Measurements from ENCODE around the gene RGS9BP. TPM values are rescaled to one million over a fixed set of nuclear protein-coding genes. Genes with fewer than 3 reads are reported as not detected.
"Not testable (repeated sequence)": the region's sequence is repeated elsewhere in the genome, so short reads cannot be mapped to it uniquely, and the experiment has no call there.

RGS9BP gene
- total RNA-seq, 1 donor from 2014 or later = not detected

- H3K4me1 ChIP-seq = no peaks in the 10 kb centered on the region
- TF ChIP-seq CTCF (IDR thresholded peaks at IDR 0.05) = no peak
These were observed 26.4 kb downstream of the RGS9BP start for GRCh38 chr19:32702010-32702409.

GRCh38 chr19:32704006-32704405, 28.4 kb downstream of the RGS9BP start:
- H3K4me1 ChIP-seq; H3K4me3 ChIP-seq; DNase-seq (ENCODE audit: low spot score in 2 of 2); H3K27ac ChIP-seq; intact Hi-C loops (cut with DNase I); H3K27me3 ChIP-seq: not testable (repeated sequence)
- Histone ChIP-seq H3K9me3 (peaks cover 4 to 19% of the 10 kb centered on the region in 2 donors), H3K36me3 (peaks cover 4 to 22% of the 10 kb centered on the region in 2 donors)

More at GRCh38 chr19:32702010-32702409, 26.4 kb downstream of the RGS9BP start:
- Histone ChIP-seq H3K9me3 (peaks cover 4 to 19% of the 10 kb centered on the region in 2 donors), H3K36me3 (peaks cover 10 to 29% of the 10 kb centered on the region in 2 donors), H3K4me3 (no peak overlapping the region), H3K27ac (no peak overlapping the region), H3K27me3 (no peaks in the 10 kb centered on the region)
- intact Hi-C loops (cut with DNase I) = no loop called here
- no peak for DNase-seq (ENCODE audit: low spot score in 2 of 2)

- Histone ChIP-seq H3K4me1 (no peaks in the 10 kb centered on the region), H3K4me3 (no peak overlapping the region), H3K9me3 (peaks cover 4 to 15% of the 10 kb centered on the region in 2 donors), H3K36me3 (peaks cover 32 to 36% of the 10 kb centered on the region in 2 donors), H3K27me3 (no peaks in the 10 kb centered on the region), H3K27ac (no peak overlapping the region)
- TF ChIP-seq CTCF (IDR thresholded peaks at IDR 0.05) = no peak
- intact Hi-C loops (cut with DNase I) = no loop called here
- DNase-seq (ENCODE audit: low spot score in 2 of 2) = no peak
These were observed 32.8 kb downstream of the RGS9BP start for GRCh38 chr19:32708457-32708856.

GRCh38 chr19:32709032-32709431, 33.4 kb downstream of the RGS9BP start:
- Histone ChIP-seq H3K4me1 (no peaks in the 10 kb centered on the region), H3K36me3 (peaks cover 32 to 40% of the 10 kb centered on the region in 2 donors), H3K27ac (no peak overlapping the region), H3K27me3 (no peaks in the 10 kb centered on the region), H3K4me3 (no peak overlapping the region), H3K9me3 (peaks cover 0 to 10% of the 10 kb centered on the region in 2 donors)
- intact Hi-C loops (cut with DNase I) = no loop called here
- no peak for TF ChIP-seq CTCF (IDR thresholded peaks at IDR 0.05)
- DNase-seq (ENCODE audit: low spot score in 2 of 2) = no peak

GRCh38 chr19:32711747-32712146, 36.1 kb downstream of the RGS9BP start:
- H3K36me3 ChIP-seq = peaks cover 28 to 39% of the 10 kb centered on the region in 2 donors
- no peak for TF ChIP-seq CTCF (IDR thresholded peaks at IDR 0.05)
- intact Hi-C loops (cut with DNase I) = no loop called here

GRCh38 chr19:32716203-32716602, 40.6 kb downstream of the RGS9BP start:
- H3K9me3 ChIP-seq; H3K4me1 ChIP-seq; intact Hi-C loops (cut with DNase I); H3K27ac ChIP-seq; H3K27me3 ChIP-seq; DNase-seq (ENCODE audit: low spot score in 2 of 2); H3K4me3 ChIP-seq: not testable (repeated sequence)
- peaks cover 13 to 33% of the 10 kb centered on the region in 2 donors for H3K36me3 ChIP-seq

More at GRCh38 chr19:32711747-32712146, 36.1 kb downstream of the RGS9BP start:
- Histone ChIP-seq H3K9me3 (no peaks in the 10 kb centered on the region), H3K27me3 (no peaks in the 10 kb centered on the region), H3K4me3 (no peak overlapping the region), H3K4me1 (no peaks in the 10 kb centered on the region), H3K27ac (no peak overlapping the region)
- no peak for DNase-seq (ENCODE audit: low spot score in 2 of 2)

GRCh38 chr19:32717496-32717895, 41.8 kb downstream of the RGS9BP start:
- TF ChIP-seq CTCF (IDR thresholded peaks at IDR 0.05) = no peak
- Histone ChIP-seq H3K4me3 (no peak overlapping the region), H3K9me3 (no peaks in the 10 kb centered on the region), H3K36me3 (peaks cover 4 to 22% of the 10 kb centered on the region in 2 donors), H3K27ac (no peak overlapping the region), H3K27me3 (no peaks in the 10 kb centered on the region), H3K4me1 (no peaks in the 10 kb centered on the region)
- DNase-seq (ENCODE audit: low spot score in 2 of 2) = no peak
- intact Hi-C loops (cut with DNase I) = no loop called here
